HEK293T (cell line): ENCODE measurements around the gene NDUFS6.

Experiments used
- FOXK2 ChIP-seq: fragments of 450-650 bp; IDR thresholded peaks from 2 replicates; pipeline ENCODE4 v1.6.1; 2016; ENCODE audit warnings: mild to moderate bottlenecking
- FOXM1 ChIP-seq: fragments of 450-650 bp; IDR thresholded peaks from 2 replicates; pipeline ENCODE4 v1.6.1; 2017; ENCODE audit warnings: mild to moderate bottlenecking, borderline replicate concordance

DNA sequence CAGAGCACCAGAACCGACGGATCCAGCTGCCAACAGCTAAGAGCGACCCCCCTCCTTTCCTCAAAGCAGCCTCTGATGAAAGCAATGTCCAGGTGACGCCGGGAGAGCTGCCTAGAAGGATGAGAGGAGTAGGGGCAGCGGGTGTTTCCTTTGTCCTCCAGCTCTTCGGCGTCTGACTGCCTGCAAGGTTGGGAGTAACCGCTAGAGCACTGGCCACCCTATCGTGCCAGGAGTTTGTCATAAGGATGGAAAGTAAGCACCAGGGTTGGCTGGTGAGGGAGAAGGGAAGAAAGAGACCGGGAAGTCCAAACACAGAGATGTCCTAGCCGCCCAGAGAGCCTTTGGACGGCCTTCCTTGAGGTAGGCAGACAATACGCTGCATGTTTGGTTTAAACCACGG, 12.4 kb upstream of the NDUFS6 start:
- TF ChIP-seq FOXM1 = no peak
- TF ChIP-seq FOXK2 = no peak
